Astrocyte (in vitro differentiated cells and primary cell): ENCODE results near the gene PCDHA5. TPM values are rescaled to one million over a fixed set of nuclear protein-coding genes. Genes with fewer than 3 reads are reported as not detected.
"Not testable (repeated sequence)": the region's sequence is repeated elsewhere in the genome, so short reads cannot be mapped to it uniquely, and the experiment has no call there.

Experiments used
- DNase-seq: peaks from one replicate; pipeline ENCODE4 v3.0.0-alpha.2; 2010; ENCODE audit warnings: low read depth
- FAIRE-seq: peaks from 2 replicates; lab custom pipeline; 2011; peaks lifted over from hg19 to GRCh38; lab: Jason Lieb, UNC
- H2AFZ ChIP-seq: 2 replicates; pipeline ENCODE4 v1.6.0; 2012; ENCODE audit warnings: low read depth, low read length, inconsistent platforms
- H3K27ac ChIP-seq: 2 replicates; pipeline ENCODE4 v1.5.1; 2011; ENCODE audit warnings: low read depth, low read length, inconsistent platforms
- H3K27me3 ChIP-seq: 2 replicates; pipeline ENCODE4 v1.6.0; 2011; ENCODE audit warnings: low read length, inconsistent platforms; ENCODE audit not compliant: insufficient read depth
- H3K36me3 ChIP-seq: 2 replicates; pipeline ENCODE4 v1.5.1; 2011; ENCODE audit warnings: low read length, inconsistent platforms; ENCODE audit not compliant: insufficient read depth
- H3K4me1 ChIP-seq: 2 replicates; pipeline ENCODE4 v1.5.1; 2011; ENCODE audit warnings: low read length, inconsistent platforms; ENCODE audit not compliant: insufficient read depth
- H3K4me2 ChIP-seq: 2 replicates; pipeline ENCODE4 v1.6.0; 2012; ENCODE audit warnings: low read length, inconsistent platforms
- H3K4me3 ChIP-seq: 2 replicates; pipeline ENCODE4 v1.5.1; 2011; ENCODE audit warnings: low read depth, mild to moderate bottlenecking, low read length, inconsistent platforms; ENCODE audit not compliant: insufficient read depth
- H3K79me2 ChIP-seq: 2 replicates; pipeline ENCODE4 v1.6.0; 2012; ENCODE audit warnings: mild to moderate bottlenecking, low read length, inconsistent platforms; ENCODE audit not compliant: insufficient read depth
- H3K9ac ChIP-seq: 2 replicates; pipeline ENCODE4 v1.6.0; 2012; ENCODE audit warnings: mild to moderate bottlenecking, low read length, inconsistent platforms
- H3K9me3 ChIP-seq: 2 replicates; pipeline ENCODE4 v1.5.1; 2012; ENCODE audit warnings: low read depth, mild to moderate bottlenecking, low read length, inconsistent platforms; ENCODE audit not compliant: insufficient read depth
- H4K20me1 ChIP-seq: 2 replicates; pipeline ENCODE4 v1.6.0; 2012; ENCODE audit warnings: low read length, inconsistent platforms; ENCODE audit not compliant: insufficient read depth
- H3K27ac Mint-ChIP-seq: one replicate; pipeline ENCODE4 v1.8.0; 2021; ENCODE audit warnings: mild to moderate bottlenecking, mixed read lengths; ENCODE audit not compliant: unreplicated experiment
- H3K27me3 Mint-ChIP-seq: one replicate; pipeline ENCODE4 v1.8.0; 2021; ENCODE audit warnings: low read depth, mixed read lengths; ENCODE audit not compliant: unreplicated experiment
- H3K36me3 Mint-ChIP-seq: one replicate; pipeline ENCODE4 v1.8.0; 2021; ENCODE audit warnings: low read depth, mixed read lengths; ENCODE audit not compliant: unreplicated experiment
- H3K4me1 Mint-ChIP-seq: one replicate; pipeline ENCODE4 v1.8.0; 2021; ENCODE audit warnings: low read depth, mixed read lengths; ENCODE audit not compliant: unreplicated experiment
- H3K4me3 Mint-ChIP-seq: one replicate; pipeline ENCODE4 v1.8.0; 2021; ENCODE audit warnings: mild to moderate bottlenecking, moderate library complexity, mixed read lengths; ENCODE audit not compliant: unreplicated experiment
- H3K9me3 Mint-ChIP-seq: one replicate; pipeline ENCODE4 v1.8.0; 2021; ENCODE audit warnings: mild to moderate bottlenecking, mixed read lengths; ENCODE audit not compliant: unreplicated experiment
- EZH2 ChIP-seq: IDR thresholded peaks from 2 replicates; pipeline ENCODE4 v1.6.1; 2012; ENCODE audit warnings: mild to moderate bottlenecking, low read length, inconsistent platforms; ENCODE audit not compliant: insufficient read depth
- total RNA-seq: library from RNA; stranded (reverse); gene quantifications from 2 replicates; pipeline ENCODE4 v1.2.1, GENCODE V29; 2021
- TF ChIP-seq, protein P1 (sequence below): IDR thresholded peaks from 2 replicates; pipeline ENCODE4 v1.5.1; 2011; ENCODE audit warnings: low read depth, mild to moderate bottlenecking, inconsistent platforms, low read length, moderate library complexity; ENCODE audit not compliant: insufficient read depth

Gene PCDHA5
- total RNA-seq, 1 donor from 2014 or later, result 1.7 TPM

DNA sequence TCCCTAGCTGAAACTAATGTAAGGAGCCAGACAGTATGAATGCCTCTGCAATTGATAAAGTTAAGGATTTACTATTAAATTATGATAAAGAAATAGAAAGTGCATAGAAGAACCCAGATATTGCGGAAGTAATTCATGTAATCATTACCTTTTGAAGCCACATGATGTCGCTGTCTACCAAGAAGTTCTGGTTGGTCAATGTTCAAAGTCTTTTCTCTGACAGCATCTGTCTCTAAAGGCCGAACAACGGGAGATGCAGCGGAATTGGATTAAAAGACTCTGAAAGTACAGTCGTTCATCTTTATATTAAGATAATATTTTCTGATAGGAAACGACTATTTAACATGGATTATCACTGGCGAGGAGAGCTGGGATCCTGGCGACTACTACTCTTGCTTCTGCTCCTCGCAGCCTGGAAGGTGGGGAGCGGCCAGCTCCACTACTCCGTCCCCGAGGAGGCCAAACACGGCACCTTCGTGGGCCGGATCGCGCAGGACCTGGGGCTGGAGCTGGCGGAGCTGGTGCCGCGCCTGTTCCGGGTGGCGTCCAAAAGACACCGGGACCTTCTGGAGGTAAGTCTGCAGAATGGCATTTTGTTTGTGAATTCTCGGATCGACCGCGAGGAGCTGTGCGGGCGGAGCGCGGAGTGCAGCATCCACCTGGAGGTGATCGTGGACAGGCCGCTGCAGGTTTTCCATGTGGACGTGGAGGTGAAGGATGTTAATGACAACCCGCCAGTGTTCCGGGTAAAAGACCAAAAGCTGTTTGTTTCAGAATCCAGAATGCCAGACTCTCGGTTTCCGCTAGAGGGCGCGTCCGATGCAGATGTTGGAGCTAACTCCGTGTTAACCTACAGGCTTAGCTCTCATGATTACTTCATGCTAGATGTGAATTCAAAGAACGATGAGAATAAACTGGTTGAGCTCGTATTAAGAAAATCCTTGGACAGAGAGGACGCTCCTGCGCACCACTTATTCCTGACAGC is 19.9 kb downstream of the PCDHA5 start, which contains the start of gene PCDHA8:
PCDHA8 (plus strand) TSS at position 210 of the 985 bp plus-strand sequence; CDS start at position 345, 135 bp downstream.
- DNase-seq (no peak), FAIRE-seq (no peak)
- H3K79me2 ChIP-seq, result no peaks in the 10 kb centered on the region
- H3K4me1 ChIP-seq, result no peaks in the 10 kb centered on the region
- H4K20me1 ChIP-seq, result no peaks in the 10 kb centered on the region
- no peak within 1 kb of the TSS for H3K9ac ChIP-seq
- no peak within 1 kb of the TSS for H2AFZ ChIP-seq
- H3K27ac ChIP-seq, result no peak within 1 kb of the TSS
- TF ChIP-seq, protein P1, sequence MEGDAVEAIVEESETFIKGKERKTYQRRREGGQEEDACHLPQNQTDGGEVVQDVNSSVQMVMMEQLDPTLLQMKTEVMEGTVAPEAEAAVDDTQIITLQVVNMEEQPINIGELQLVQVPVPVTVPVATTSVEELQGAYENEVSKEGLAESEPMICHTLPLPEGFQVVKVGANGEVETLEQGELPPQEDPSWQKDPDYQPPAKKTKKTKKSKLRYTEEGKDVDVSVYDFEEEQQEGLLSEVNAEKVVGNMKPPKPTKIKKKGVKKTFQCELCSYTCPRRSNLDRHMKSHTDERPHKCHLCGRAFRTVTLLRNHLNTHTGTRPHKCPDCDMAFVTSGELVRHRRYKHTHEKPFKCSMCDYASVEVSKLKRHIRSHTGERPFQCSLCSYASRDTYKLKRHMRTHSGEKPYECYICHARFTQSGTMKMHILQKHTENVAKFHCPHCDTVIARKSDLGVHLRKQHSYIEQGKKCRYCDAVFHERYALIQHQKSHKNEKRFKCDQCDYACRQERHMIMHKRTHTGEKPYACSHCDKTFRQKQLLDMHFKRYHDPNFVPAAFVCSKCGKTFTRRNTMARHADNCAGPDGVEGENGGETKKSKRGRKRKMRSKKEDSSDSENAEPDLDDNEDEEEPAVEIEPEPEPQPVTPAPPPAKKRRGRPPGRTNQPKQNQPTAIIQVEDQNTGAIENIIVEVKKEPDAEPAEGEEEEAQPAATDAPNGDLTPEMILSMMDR, result peak; percentile 5
- no peak for TF ChIP-seq EZH2
- H3K27ac Mint-ChIP-seq, result no peak within 1 kb of the TSS
- no peak within 1 kb of the TSS for H3K4me3 Mint-ChIP-seq
- H3K9me3 ChIP-seq, result peaks cover 3% of the 10 kb centered on the region
- H3K27me3 ChIP-seq, result no peaks in the 10 kb centered on the region
- H3K36me3 ChIP-seq, result no peaks in the 10 kb centered on the region
- peaks cover 5% of the 10 kb centered on the region for H3K9me3 Mint-ChIP-seq
- H3K27me3 Mint-ChIP-seq, result no peaks in the 10 kb centered on the region
- H3K4me2 ChIP-seq, result no peak within 1 kb of the TSS
- H3K4me1 Mint-ChIP-seq, result no peaks in the 10 kb centered on the region
- no peak within 1 kb of the TSS for H3K4me3 ChIP-seq
- H3K36me3 Mint-ChIP-seq, result peaks cover 16% of the 10 kb centered on the region

DNA sequence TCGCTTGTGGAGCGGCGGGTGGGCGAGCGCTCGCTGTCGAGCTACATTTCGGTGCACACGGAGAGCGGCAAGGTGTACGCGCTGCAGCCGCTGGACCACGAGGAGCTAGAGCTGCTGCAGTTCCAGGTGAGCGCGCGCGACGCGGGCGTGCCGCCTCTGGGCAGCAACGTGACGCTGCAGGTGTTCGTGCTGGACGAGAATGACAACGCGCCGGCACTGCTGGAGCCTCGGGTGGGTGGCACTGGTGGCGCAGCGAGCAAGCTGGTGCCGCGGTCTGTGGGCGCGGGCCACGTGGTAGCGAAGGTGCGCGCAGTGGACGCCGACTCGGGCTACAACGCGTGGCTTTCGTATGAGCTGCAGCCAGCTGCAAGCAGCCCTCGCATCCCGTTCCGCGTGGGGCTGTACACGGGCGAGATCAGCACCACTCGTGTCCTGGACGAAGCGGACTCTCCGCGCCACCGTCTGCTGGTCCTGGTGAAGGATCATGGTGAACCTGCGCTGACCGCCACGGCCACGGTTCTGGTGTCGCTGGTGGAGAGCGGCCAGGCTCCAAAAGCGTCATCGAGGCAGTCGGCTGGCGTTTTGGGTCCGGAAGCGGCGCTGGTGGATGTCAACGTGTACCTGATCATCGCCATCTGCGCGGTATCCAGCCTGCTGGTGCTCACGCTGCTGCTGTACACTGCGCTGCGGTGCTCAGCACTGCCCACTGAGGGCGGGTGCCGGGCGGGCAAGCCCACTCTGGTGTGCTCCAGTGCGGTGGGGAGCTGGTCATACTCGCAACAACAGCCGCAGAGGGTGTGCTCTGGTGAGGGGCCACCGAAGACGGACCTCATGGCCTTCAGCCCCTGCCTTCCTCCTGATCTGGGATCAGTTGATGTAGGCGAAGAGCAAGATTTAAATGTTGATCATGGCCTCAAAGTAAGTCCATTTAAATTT is 21.7 kb downstream of the PCDHA5 start:
- Mint-ChIP-seq H3K27ac (no peak overlapping the region), H3K36me3 (peaks cover 16% of the 10 kb centered on the region), H3K4me1 (no peaks in the 10 kb centered on the region), H3K27me3 (no peaks in the 10 kb centered on the region), H3K4me3 (no peak overlapping the region), H3K9me3 (peaks cover 5% of the 10 kb centered on the region)
- no peak for TF ChIP-seq EZH2
- TF ChIP-seq, protein P1, result no peak
- H3K36me3 ChIP-seq, result no peaks in the 10 kb centered on the region
- DNase-seq (no peak), FAIRE-seq (no peak)
- H3K27me3 ChIP-seq, result no peaks in the 10 kb centered on the region
- H2AFZ ChIP-seq, result no peak overlapping the region
- H4K20me1 ChIP-seq, result no peaks in the 10 kb centered on the region
- H3K27ac ChIP-seq, result no peak overlapping the region
- H3K9me3 ChIP-seq, result no peaks in the 10 kb centered on the region
- H3K79me2 ChIP-seq, result no peaks in the 10 kb centered on the region
- no peak overlapping the region for H3K9ac ChIP-seq
- H3K4me1 ChIP-seq, result no peaks in the 10 kb centered on the region
- no peak overlapping the region for H3K4me2 ChIP-seq
- no peak overlapping the region for H3K4me3 ChIP-seq

DNA sequence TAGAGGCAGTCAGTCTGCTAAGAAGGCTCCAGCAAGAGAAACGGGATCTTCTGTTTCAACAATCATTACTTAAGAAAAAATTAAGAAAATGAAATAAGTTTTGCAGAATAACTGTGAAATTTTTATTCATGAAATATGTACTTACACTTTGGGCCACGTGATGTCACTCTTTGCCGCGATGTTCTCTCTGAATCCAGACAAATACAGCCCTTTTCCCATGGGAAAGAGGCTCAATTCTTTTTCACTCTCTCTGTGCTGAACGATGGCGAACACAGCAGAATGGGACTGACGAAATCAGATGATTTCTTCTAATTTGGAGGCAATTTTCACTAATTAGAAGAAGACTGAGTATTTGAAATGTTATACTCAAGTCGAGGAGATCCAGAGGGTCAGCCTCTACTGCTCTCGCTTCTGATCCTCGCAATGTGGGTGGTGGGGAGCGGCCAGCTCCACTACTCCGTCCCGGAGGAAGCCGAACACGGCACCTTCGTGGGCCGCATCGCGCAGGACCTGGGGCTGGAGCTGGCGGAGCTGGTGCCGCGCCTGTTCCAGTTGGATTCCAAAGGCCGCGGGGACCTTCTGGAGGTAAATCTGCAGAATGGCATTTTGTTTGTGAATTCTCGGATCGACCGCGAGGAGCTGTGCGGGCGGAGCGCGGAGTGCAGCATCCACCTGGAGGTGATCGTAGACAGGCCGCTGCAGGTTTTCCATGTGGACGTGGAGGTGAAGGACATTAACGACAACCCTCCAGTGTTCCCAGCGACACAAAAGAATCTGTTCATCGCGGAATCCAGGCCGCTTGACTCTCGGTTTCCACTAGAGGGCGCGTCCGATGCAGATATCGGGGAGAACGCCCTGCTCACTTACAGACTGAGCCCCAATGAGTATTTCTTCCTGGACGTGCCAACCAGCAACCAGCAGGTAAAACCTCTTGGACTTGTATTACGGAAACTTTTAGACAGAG is 27.0 kb downstream of the PCDHA5 start, which contains the start of gene PCDHA9:
PCDHA9 (plus strand) TSS at position 244 of the 964 bp plus-strand sequence; CDS start at position 358, 114 bp downstream.
- not testable (repeated sequence) for H3K9ac ChIP-seq, H3K4me2 ChIP-seq, H4K20me1 ChIP-seq, H3K9me3 ChIP-seq, FAIRE-seq, H3K79me2 ChIP-seq, H3K4me3 ChIP-seq, H3K36me3 ChIP-seq, H3K9me3 Mint-ChIP-seq, H3K27me3 Mint-ChIP-seq, H3K27ac Mint-ChIP-seq, H3K4me1 Mint-ChIP-seq, H3K27ac ChIP-seq, H3K4me1 ChIP-seq, H2AFZ ChIP-seq, H3K27me3 ChIP-seq, DNase-seq
- H3K4me3 Mint-ChIP-seq, result peak within 1 kb of the TSS; percentile 76
- H3K36me3 Mint-ChIP-seq, result peaks cover 13% of the 10 kb centered on the region
